Testis (tissue), 2 donors: Measurements from ENCODE around the gene HOOK1.

Source experiments
- POLR2A ChIP-seq: fragments of 450-650 bp; IDR thresholded peaks from one replicate; pipeline ENCODE4 v1.6.1; 2017; ENCODE audit warnings: antibody characterized with exemption, mild to moderate bottlenecking, moderate library complexity
- TF ChIP-seq, protein P1 (sequence below), 3 experiments: fragments of 450-650 bp in 2 of 3; fragments of 200-600 bp in 1 of 3; sonication (generic) in 1 of 3; IDR thresholded peaks; one replicate each; pipeline ENCODE4 v1.5.1; 2016 to 2019; ENCODE audit warnings: antibody characterized with exemption in 3 of 3, mild to moderate bottlenecking in 2 of 3, moderate library complexity in 1 of 3

DNA sequence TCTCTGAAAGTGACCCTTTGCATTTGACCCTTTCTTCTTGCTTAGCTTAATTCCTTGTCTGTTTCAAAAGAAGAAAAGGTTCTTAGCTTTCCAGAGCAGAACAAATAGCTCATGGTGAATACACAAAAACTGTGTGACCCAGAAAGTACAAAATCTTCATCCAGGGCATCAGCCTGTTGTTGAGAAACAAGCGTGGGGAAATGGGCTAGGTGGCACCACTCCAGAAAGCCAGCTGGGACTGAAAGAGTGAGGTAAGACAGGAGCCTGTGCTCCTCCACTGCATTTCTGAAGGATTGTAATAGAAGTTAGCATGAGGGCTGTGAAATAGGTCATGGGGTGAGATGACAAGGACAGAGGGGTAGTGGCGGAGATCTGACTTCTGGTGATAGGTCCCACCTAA lies 66.0 kb downstream of the HOOK1 start:
- TF ChIP-seq, protein P1, sequence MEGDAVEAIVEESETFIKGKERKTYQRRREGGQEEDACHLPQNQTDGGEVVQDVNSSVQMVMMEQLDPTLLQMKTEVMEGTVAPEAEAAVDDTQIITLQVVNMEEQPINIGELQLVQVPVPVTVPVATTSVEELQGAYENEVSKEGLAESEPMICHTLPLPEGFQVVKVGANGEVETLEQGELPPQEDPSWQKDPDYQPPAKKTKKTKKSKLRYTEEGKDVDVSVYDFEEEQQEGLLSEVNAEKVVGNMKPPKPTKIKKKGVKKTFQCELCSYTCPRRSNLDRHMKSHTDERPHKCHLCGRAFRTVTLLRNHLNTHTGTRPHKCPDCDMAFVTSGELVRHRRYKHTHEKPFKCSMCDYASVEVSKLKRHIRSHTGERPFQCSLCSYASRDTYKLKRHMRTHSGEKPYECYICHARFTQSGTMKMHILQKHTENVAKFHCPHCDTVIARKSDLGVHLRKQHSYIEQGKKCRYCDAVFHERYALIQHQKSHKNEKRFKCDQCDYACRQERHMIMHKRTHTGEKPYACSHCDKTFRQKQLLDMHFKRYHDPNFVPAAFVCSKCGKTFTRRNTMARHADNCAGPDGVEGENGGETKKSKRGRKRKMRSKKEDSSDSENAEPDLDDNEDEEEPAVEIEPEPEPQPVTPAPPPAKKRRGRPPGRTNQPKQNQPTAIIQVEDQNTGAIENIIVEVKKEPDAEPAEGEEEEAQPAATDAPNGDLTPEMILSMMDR (IDR thresholded peaks at IDR 0.05): no peak
- no peak for TF ChIP-seq POLR2A
